ENCODE measurements around the gene ALX4.

The ALX4 gene

DNA sequence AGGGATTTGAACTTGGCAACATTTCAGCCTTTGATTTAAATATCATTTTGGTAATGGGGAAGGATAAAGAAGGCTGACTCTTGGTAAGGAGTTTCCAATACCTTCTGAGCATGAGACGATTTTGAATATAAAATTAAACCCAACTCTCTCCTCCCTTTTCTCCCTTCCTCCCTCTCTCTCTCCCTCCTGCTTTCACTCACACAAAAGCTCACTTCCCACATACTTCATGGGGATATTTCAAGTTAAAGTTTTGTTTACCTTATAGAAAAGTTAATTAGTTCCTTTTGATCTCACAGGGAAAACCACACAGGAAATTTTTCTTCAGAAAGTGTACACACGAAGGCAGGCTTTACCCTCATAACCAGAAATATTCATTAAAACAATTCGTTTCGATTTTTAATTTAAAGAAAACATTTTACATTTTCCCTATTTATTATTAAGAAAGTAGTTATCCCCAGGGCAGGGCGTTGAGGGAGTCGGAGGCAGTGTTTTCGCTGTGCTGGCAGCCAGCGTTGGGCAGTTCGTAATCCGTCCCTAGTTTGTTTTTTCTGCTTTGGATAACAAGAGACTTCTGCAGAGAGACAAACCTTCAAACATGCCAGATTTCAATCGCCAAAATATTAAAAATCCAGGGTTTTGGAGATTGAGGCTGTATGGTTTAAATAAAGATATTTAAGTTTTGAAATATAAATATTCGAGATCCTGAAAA is 25.3 kb upstream of the ALX4 start:
- DNase-seq, result no peak

DNA sequence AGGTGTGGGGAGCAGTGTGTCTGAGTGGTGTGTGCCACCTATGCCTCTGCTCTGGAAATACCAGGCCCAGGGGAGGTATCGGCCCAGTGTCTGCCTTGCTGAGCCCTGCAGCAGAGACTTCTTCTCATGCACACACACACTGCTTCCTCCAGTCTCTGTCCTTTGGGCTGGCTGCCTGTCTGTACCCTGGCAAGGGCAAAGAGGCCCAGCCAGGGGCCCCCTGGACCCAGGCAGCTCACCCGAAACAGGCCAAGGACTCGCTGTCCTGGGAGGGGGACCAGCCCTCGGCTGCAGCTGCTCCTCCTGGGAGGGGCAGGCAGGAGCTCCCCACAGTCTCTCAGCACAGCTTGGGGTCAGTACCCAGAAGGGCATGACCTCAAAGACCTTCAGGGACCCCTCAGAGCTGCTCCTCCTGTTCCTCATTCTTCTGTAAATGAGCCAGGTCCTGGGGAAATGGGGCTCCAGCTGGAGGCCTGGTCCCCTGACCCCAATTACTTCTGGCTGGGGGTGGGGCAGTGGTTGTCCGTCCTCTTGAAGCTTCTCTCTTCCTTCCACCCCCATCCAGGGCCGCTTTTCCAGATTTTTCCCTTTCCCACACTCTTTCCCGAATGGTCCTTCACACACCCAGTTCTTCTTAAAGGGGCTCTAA is 24.5 kb upstream of the ALX4 start:
- no peak for DNase-seq

DNA sequence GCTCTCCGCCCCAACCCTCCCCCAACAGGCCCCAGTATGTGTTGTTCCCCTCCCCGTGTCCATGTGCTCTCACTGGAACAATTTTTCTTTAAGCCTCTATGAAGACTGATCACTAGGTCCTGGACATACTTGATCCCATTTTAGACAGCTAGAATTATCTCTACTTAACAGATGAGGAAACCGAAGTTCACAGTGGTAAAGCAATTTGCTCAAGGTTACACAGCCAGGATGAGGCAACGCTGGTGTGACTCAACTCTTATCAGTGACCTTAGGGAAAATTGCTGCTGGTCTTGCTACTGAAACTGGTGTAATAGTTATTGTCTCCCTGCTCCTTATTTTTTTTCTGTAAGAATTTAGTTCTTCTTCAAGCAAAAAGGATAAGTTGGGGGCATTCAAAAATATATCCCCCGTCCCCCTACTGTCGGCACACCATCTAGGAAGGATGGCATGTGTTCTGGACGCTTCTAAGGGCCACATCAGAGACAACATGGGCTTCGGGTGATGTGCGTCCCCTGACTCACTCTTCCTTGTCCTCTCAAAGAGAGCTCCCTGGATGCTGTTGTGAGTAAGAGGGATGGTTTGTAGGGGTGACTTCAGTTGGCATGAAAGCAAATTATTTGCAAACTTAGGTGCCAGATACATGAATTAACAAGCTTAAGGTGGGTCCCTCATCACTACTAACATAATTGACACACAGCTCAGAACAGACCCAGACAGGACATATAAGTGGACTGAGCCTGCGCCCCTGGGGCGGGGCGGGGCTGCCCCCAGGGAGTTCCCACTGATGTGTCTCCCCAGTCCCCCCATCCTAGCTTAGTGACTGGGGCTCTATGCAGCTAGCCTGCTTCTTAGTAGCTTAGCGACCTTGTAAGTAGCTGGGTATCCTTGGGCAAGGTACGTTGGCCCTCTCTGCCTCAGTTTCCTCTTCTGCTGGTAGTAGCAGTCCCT is 23.6 kb upstream of the ALX4 start:
- no peak for DNase-seq

DNA sequence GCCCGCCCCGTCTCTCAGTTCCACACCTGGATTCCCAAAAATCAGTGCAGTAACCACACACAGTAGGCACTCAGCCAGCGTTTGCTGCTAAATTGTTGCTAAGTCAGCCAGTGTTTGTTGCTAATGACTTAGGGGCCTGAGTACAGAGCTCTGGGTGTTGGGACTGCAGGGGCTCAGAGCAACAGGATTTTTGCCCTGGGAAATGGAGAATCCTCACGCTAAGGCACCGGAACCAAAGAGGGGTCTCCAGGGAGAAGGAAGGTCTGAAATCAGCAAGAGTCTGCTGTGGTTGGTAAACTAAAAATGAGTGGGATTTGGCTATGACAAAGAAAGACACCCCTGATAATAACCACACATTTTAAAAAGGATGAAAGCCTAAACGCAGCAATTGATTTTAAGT is 22.7 kb upstream of the ALX4 start:
- DNase-seq, result no peak

DNA sequence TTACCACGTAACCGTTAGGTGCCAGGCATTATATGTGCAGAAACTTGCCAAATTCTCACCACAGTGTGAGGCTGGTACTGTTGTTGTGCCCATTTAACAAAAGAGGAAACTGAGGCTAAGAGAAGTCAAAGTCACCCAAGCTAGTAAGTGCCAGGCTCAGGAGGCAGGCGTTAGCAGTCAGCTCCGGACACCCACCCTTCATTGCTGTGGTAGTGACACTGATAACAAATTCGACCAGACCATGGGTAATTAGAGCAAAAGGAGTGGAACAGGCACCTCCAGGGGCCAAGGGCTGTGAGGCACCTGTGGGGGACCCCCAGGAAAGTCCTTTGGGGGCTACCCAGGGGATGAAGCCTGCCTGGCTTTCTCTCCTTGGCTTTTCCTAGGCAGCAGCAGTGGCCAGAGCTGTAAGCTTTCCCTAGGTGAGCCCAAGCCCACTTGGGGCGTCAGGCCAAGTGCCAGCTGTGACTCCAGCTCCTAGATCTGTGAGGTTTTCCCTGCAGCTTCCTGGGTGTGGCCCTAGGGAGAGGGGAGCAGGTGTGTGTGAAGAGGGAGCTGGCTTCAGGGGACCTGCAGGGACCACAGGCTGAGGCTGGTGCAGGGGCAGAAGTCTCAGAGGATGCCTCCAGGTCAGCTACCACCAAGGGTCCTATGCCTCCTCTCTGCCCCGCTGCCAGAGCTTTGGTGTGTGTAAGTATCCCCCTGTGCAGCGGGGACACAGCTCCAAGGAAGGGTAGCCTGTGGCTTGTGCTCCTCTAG is 19.7 kb upstream of the ALX4 start:
- no peak for DNase-seq

DNA sequence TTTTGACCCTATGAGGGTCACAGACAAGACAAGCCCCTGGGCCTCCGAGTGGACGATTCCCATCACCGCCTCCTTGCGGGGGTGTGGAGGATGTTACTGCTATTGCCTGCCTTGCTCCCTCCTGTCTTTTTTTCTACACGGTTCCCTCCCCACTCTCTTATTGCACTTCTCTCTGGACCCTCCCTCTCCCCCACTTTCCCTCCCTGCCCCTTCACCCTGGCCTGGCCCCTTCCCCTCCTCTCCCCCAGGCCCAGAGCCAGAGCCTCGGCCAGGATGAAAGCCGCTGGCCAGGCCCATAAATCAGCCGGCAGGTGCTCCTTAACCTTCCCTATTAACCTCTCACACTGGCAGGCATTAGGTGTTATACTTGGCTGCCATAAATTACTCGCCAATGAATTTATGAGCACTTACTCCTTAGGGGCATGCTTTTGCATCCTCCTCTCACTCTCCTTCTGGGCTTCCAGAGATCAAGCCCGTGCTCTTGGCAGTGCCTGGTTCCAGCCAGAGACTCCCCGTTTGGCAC is 18.3 kb upstream of the ALX4 start:
- no peak for DNase-seq

DNA sequence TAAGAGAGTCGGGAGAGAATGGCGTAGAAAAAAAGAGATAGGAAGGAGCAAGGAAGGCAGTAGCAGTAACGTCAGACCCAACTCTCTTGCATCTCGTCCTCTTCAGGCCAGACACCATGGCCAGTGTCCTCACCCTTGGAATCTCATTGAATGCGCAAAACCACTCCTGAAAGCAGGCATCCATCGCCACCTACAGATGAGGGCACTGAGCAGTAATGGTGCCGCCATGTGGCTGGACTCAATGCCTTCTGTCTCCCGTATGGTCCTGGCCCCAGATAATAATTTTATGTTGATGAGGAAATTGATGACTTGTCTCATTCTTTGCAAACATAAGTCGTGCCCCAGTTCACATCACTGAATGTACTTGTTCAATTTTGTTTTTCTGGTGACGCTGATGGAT is 17.8 kb upstream of the ALX4 start:
- no peak for DNase-seq

DNA sequence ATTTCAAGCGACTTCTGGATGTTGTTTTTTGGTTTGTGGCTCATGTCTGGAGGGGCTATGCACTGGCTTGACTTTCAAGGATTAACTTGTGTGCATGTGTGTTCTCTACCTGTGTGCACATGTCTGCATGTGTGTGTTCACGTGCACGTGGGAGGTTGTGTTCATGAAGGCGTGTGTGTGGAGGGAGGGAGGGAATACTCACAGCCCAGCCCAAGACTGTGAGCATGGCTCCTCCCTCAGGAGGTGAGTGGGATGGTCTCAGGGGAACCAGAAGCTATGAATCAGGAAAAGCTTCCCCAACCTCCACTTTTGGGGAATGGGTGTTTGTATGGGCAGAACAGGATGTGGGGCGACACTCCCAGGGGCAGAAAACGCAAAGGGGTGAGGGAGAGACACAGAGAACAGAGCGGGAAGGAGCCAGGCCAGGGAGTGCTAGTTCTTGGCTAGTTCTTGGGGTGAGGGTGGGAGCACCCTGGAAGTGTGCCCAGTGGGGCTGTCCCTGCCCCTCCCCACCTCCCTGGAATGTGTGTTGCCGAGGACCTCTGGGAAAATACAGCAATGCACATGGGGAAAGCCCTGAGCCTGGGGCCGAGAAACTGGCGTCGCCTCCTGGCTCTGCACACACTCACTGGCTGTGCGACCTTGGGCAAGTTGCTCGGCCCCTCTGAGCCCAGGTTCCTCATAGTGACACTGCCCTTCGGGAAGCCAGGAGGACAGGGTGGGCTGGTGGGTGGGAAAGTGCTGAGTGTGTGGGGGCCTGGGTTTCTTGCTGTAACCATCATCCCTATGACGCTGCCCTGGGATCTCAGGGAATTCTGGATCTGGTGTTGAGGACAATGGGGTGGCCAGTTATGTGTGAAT is 16.9 kb upstream of the ALX4 start:
- no peak for DNase-seq

DNA sequence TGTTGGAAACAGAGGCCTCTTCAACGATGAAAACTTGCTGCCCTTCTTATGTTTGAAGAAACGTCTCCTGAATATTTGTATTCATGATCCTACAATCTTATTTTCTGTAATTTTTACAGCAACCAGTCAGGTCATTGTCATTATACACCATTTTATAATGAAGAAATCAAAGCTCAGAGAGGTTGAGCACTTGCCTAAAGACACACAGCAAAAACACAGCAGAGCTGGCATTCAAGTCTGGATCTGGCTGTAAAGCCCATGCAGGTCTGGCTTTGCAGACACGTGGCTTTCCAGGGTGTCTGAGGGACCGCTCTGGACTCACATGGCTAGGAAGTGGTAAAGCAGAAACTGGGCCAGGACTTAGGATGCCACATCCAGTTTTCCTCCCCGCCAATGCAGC is 15.8 kb upstream of the ALX4 start:
- no peak for DNase-seq

DNA sequence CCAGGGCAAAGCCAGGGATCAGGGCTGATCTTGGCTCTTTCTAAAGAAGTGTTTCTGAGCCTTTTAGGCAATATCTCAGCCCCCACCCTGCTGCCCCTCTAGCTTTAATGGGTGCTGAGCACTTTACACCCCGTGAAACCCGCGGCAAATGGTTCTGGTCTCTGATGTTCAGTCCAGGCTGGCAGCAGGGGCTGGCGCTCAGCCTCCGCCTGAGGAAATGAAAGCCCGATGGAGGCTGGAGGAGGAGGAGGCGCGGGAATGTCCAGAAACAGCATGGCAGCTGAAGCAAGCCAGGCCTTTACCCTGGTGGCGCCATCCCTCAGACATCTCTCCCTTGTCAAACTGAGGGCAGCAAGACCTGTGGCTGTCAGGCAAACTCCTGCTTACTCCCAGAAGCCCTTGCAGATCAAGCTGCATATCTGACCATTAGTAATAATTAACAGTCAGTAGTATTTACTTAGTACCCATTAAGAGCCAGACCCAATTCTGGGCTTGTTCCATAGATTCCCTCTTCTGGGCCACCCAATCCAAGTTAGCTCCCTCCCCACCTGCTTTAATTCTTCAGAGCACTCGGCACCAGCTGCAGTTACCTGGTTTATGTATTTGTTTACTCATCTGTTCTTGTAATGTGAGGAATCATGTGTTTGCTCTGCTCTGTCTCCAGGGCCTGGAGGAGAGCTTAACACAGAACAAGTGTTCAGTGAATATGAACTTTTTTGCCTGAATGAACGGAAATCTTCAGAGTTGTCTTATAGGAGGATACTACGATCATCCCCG is 15.0 kb upstream of the ALX4 start:
- no peak for DNase-seq

DNA sequence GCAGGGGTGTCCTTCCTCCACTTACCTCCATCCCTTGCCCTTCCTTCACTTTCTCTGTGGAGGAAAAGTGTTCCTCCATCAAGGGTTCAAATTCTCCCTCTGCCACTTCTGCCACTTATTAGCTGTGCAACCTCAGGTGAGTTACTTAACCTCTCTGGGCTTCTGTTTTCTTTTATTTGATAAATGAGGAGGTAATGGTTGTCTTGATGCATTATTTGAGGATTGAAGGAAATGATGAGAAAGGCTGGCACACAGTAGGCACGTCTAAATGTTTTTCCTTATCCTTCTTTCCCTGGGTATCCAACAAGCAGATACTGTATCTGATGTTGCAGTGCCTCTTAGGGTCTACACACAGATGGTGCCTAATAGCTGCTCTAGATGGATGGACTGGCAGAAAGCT is 14.3 kb upstream of the ALX4 start:
- DNase-seq, result no peak

DNA sequence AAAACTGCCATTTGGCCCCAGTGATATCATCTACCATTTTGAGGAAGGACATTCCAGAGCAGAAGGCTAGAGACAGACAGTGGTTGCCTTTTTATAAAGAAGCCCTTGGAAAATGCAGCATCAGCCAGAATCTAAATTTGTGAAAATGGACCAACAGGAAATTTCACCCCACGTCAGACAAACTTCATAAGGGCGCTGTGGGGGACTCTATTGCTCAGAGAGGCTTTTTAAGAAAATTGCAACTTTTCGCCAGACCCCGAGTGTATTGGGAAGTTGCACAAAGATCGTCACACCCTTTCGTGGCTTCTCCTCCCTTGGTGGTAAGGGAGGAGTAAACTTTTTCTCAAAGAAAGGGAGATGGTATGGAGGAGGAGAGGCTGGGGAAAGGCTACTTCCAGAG is 12.3 kb upstream of the ALX4 start:
- no peak for DNase-seq

DNA sequence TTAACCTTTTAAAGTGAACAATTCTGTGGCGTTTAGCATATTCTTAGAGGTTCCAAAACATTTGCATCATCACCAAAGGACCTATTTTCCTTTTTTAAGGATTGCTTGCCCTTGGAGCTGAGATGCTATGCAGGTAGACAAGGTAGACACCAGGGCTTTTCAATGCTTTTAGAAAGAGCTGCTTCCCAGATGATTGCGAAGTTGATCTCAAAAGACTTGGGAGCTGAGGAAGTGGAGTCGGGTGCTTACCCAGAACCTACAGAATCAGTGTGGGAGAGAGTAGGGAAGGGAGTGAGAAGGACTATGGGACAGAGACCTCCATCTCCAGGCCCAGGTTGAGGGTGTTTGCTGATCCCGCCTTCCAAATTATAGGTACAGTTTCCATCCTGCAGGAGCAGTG is 11.1 kb upstream of the ALX4 start:
- no peak for DNase-seq

DNA sequence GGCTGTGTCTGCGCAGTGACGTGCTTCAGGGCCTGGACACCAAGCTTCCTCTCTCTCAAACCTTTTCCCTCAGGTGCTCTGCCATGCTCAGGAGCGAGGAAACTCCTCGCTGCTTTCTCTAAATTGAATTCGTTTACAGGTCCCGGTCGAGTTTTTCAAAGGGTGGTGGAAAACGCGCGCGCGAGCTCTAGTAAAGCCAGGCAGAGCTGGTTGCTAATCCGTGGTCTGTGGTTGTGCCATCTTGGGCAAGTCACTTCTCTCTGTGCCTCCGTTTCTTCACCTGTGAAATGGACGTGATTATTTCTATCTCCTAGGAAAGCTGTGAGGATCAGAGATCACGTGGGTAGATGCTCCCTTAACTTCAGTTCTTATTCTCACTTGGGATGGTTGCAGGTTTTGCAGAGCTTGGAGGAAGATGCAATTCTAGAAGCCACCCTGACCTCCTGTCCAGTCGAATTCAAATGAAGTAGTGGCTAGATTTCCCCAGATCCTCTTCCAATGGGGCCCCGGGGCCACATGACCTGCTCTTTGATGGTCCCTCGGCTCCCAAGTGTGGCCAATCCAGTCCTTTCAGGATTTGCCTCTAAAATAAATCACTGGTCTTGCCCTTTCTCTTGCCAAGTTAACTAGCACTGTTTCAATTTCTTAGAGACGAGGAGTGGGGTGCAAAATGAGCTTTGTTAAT is 10.5 kb upstream of the ALX4 start:
- DNase-seq, result no peak

DNA sequence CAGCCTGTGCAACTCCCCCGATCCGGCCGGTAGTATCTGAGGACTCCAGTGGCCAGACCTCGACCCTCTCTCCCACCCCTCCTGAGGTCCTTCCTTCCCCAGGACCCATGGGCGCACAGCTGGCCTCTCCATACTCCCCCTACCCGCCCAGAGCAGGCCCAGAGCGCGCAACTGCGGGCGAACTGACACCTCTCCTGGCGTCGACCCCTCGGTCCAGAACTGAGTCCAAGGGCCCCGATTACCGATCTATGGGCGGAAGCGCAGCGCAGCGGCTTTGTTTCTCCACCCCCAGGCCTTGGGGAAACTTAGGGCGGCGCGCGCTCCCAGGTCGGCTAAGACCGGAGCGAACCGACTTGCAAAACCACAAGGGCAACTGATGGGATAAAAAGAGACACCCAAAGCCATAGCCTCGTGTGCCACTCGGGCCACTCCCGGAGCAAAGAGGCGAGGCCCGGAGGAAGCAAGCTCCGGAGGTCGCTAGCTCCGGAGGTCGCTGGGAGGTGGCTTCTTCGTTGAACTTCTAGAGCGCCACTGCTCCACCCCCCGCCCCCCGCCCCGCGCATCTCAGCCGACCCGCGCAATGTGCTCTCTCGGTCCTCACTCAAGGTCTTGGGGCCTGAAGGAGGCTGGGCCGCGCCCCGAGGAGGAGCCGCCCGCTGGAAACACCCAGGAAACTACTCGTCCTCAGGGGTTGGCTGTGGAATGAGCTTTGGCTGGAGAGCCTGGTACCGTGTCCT is 9.8 kb upstream of the ALX4 start:
- no peak for DNase-seq

DNA sequence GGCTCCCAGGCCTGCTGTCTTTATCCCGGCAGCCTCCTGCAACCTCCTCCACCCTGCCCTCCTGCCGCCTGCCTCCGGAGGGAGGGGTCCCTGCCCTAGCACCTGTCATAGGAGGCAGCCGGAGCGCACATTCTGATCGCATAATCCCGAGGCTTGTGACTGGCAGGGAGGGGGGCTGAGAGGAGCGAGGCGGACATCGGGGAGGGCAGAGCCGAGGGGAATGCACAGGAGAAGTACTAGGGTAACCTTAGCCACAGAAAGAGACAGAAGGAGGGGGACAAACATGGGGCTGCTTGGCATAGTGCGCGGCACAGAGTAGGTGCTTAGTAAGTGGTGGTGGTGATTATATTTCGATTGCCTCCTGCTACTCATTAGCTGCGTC is 9.2 kb upstream of the ALX4 start:
- DNase-seq, result no peak

DNA sequence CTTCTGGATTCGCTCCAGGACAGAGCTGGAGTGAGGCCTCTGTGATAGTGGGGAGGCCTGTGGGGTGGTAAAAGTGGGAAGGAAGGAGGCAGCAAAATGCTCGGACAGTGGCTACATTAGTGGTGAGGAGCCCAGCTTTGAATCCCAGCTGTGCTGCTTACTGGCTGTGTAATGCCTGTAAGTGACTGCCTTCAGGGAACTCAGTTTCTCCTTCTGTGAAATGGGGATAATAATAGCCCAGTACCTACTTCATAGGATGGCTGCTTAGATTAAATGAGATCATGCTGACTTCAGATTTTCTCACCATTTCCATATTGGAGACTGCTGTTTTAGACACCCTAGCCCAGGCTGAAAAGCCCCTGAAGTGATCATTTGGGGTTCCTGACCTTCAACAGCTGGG is 8.4 kb upstream of the ALX4 start:
- no peak for DNase-seq

DNA sequence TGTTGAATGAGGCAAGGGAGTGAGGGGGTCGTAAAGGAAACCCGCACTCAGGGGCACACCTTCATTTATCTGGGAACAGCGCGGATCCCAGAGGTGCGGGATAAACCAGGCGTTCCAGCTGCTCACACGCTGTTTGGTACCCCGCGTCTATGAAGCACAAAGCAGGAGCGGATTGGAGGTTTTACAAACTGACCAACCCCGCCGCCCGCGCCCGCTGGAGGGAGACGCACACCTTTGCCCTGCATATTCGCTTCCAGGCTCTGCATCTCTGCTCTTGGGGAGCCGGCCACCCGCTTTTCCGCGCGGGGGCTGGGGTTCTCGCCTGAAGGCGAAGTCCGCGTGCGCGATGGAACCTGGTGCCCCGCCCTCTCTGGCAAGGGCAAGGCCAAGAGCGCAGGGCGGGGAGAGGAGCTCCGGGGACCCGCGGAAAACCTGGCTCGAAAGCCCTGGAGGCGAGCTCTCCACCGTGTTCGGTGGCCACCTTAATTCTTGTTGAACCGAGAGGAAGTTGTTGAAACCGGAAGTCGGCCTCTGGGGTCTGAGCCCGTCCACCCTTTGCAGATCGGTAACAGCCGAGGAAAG is 6.8 kb upstream of the ALX4 start:
- DNase-seq, result no peak

DNA sequence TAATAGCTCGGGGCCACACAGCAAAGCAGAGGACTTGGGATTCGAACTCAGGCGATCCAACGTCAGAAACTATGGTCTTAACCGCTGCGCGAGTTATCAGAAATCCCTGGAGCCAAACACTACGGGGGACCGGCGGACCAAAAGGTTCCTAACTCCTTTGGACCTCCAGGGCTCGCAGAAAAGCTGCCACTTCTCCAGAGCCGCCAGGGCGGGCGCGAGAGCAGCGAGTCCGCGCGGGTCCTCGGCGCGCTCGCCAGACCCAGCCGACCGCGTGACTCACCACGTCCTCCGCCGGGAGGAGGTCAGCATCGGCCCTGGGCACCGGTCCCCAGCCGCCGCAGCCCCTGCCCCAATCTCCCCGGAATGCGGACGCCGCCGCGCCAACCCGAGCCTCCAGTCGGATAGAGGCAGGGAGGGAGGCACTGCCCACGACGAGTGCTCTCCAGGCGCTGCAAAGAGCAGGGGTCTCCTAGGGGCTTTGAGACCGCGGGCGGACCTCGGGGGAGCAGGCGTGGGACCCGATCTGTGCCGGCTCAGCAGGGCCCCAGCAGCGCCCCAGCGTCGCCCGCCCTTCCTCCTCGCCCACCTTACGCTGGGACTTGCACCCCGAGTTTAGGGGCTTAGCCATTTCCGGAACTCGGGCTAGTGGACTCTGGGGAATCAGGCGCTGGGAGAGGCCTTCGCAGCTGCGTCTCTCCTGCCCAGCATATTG is 6.2 kb upstream of the ALX4 start:
- DNase-seq, result no peak

Data from activated CD8-positive, alpha-beta memory T cell treated with anti-CD3 and anti-CD28 coated beads, Interleukin-2, amount 50 U/mL, for 48 hours (primary cell).